CD4-positive, alpha-beta T cell treated with Interleukin-4 for 4 hours (primary cell): ENCODE measurements around the gene C5orf15.
A peak's percentile ranks its signal among the peaks of the same experiment; 100 is the strongest.

Experiments
- DNase-seq: peaks from one replicate; pipeline ENCODE4 v3.0.0-alpha.2; 2020

C5orf15 gene

GRCh38 chr5:133968204-133968980 is at the start of gene C5orf15:
TSS of gene C5orf15 (minus strand) at chr5:133968625. CDS start at chr5:133968584, 41 bp downstream.
- DNase-seq, result peak; percentile 92

GRCh38 chr5:134008266-134008749 is 39.9 kb upstream of the C5orf15 start:
- DNase-seq, result no peak

- no peak for DNase-seq
Observed at GRCh38 chr5:134007581-134008265, 39.3 kb upstream of the C5orf15 start.

- DNase-seq, result no peak
Observed at GRCh38 chr5:134006115-134006514, 37.7 kb upstream of the C5orf15 start.

- DNase-seq, result no peak
Observed at GRCh38 chr5:134005417-134006061, 37.1 kb upstream of the C5orf15 start.

GRCh38 chr5:134004626-134005416 is 36.4 kb upstream of the C5orf15 start, which contains the start of gene VDAC1:
TSS of gene VDAC1 (minus strand) at chr5:134004975. CDS start at chr5:133993012, 11,963 bp downstream.
- DNase-seq, result peak; percentile 81

- no peak for DNase-seq
Observed at GRCh38 chr5:134003817-134004625, 35.6 kb upstream of the C5orf15 start.

GRCh38 chr5:134003064-134003816 is 34.8 kb upstream of the C5orf15 start:
- peak; percentile 22 for DNase-seq

- no peak for DNase-seq
Observed at GRCh38 chr5:134001938-134002731, 33.7 kb upstream of the C5orf15 start.

- DNase-seq, result no peak
Observed at GRCh38 chr5:134000696-134001453, 32.5 kb upstream of the C5orf15 start.

GRCh38 chr5:134000091-134000511 is 31.7 kb upstream of the C5orf15 start:
- no peak for DNase-seq

- DNase-seq, result no peak
Observed at GRCh38 chr5:133998807-133999206, 30.4 kb upstream of the C5orf15 start.

GRCh38 chr5:133998042-133998441 is 29.6 kb upstream of the C5orf15 start:
- DNase-seq, result no peak

GRCh38 chr5:133996683-133997252 is 28.3 kb upstream of the C5orf15 start:
- peak; percentile 5 for DNase-seq

GRCh38 chr5:133995883-133996563 is 27.6 kb upstream of the C5orf15 start:
- DNase-seq, result no peak

- no peak for DNase-seq
Observed at GRCh38 chr5:133995341-133995740, 26.9 kb upstream of the C5orf15 start.

GRCh38 chr5:133994990-133995333 is 26.5 kb upstream of the C5orf15 start:
- DNase-seq, result no peak

- no peak for DNase-seq
Observed at GRCh38 chr5:133994297-133994989, 26.0 kb upstream of the C5orf15 start.
